Mesothelial cell of epicardium (in vitro differentiated cells): ENCODE data around the gene SNAP25. TPM values are rescaled to one million over a fixed set of nuclear protein-coding genes. Genes with fewer than 3 reads are reported as not detected.

Source experiments
- DNase-seq, 2 experiments: peaks; one replicate each; pipeline ENCODE4 v3.0.0; 2021; ENCODE audit warnings: low spot score in 2 of 2; ENCODE audit not compliant: unreplicated experiment in 2 of 2
- H3K27ac Mint-ChIP-seq: 2 replicates; pipeline ENCODE4 v1.8.0; 2021; ENCODE audit warnings: mixed read lengths
- H3K27me3 Mint-ChIP-seq: 2 replicates; pipeline ENCODE4 v1.8.0; 2021; ENCODE audit warnings: low read depth, mixed read lengths
- H3K36me3 Mint-ChIP-seq: 2 replicates; pipeline ENCODE4 v1.8.0; 2021; ENCODE audit warnings: mixed read lengths
- H3K4me1 Mint-ChIP-seq: 2 replicates; pipeline ENCODE4 v1.8.0; 2021; ENCODE audit warnings: mixed read lengths
- H3K4me3 Mint-ChIP-seq: 2 replicates; pipeline ENCODE4 v1.8.0; 2021; ENCODE audit warnings: mild to moderate bottlenecking, moderate library complexity, mixed read lengths
- H3K9me3 Mint-ChIP-seq: 2 replicates; pipeline ENCODE4 v1.8.0; 2021; ENCODE audit warnings: mixed read lengths
- CTCF ChIP-seq: fragments of 200-600 bp; sonication (generic); IDR thresholded peaks from one replicate; pipeline ENCODE4 v1.5.0; 2021; ENCODE audit warnings: antibody characterized with exemption; ENCODE audit not compliant: unreplicated experiment
- total RNA-seq: library from RNA; stranded (reverse); gene quantifications from 3 replicates; pipeline ENCODE4 v1.2.1, GENCODE V29; 2021

SNAP25 gene
- total RNA-seq, 1 donor from 2014 or later = 5.0 TPM

DNA sequence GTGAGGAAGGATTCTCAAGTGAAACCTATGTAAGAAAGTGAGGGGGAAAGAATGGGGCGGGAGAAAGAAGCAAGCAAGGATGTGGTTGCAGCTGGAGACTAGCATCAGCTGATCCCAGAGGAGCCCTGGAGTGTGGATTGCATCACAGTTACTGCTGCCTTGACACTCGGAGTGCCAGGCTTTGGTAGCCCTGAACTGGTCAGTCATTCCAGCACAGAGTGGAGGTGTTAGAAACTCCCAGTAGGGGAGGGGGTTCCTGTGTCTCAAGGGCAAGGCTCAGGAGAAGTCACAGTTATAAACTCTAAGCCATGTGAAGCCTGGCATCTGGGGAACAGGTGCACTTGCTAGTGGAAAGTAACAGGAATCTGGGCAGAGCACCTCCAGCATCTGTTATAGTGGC is 23.5 kb downstream of the SNAP25 start:
- peaks cover 3% of the 10 kb centered on the region for H3K4me1 Mint-ChIP-seq
- no peak for TF ChIP-seq CTCF
- no peaks in the 10 kb centered on the region for H3K9me3 Mint-ChIP-seq
- H3K36me3 Mint-ChIP-seq = no peaks in the 10 kb centered on the region
- no peak for DNase-seq
- H3K27ac Mint-ChIP-seq = no peak overlapping the region
- H3K27me3 Mint-ChIP-seq = peaks cover 7% of the 10 kb centered on the region
- no peak overlapping the region for H3K4me3 Mint-ChIP-seq

DNA sequence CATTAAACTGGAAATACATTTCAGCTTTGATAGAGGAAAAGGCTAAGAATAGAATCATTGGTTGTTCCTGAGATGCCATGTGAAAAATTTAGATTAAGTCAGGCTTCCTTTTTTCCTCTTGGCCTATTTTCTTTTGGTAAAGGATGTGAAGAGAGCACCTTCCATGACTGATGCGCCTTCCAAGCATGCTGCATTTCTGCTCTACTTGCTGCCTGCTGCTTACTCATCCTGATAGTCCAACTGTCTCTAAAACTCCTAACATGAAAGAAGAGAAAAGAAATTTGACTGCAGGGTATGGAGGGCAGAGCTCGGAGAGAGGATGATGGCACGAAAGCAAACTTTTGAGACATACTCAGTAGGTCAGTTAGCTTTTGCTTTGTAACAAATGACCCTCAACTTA is 28.8 kb downstream of the SNAP25 start:
- Mint-ChIP-seq H3K4me3 (no peak overlapping the region), H3K4me1 (no peaks in the 10 kb centered on the region), H3K27me3 (peaks cover 7% of the 10 kb centered on the region), H3K9me3 (no peaks in the 10 kb centered on the region), H3K36me3 (no peaks in the 10 kb centered on the region), H3K27ac (no peak overlapping the region)
- TF ChIP-seq CTCF = no peak
- no peak for DNase-seq

- Mint-ChIP-seq H3K4me3 (no peak overlapping the region), H3K27ac (no peak overlapping the region), H3K36me3 (no peaks in the 10 kb centered on the region), H3K9me3 (no peaks in the 10 kb centered on the region), H3K4me1 (no peaks in the 10 kb centered on the region), H3K27me3 (peaks cover 11% of the 10 kb centered on the region)
- no peak for TF ChIP-seq CTCF
- DNase-seq = no peak
Measured at GRCh38 chr20:10249048-10249770, 30.6 kb downstream of the SNAP25 start.

GRCh38 chr20:10249822-10250221 is 31.2 kb downstream of the SNAP25 start:
- Mint-ChIP-seq H3K36me3 (no peaks in the 10 kb centered on the region), H3K27me3 (peaks cover 17% of the 10 kb centered on the region), H3K27ac (no peak overlapping the region), H3K4me1 (no peaks in the 10 kb centered on the region), H3K9me3 (no peaks in the 10 kb centered on the region), H3K4me3 (no peak overlapping the region)
- no peak for DNase-seq
- no peak for TF ChIP-seq CTCF

DNA sequence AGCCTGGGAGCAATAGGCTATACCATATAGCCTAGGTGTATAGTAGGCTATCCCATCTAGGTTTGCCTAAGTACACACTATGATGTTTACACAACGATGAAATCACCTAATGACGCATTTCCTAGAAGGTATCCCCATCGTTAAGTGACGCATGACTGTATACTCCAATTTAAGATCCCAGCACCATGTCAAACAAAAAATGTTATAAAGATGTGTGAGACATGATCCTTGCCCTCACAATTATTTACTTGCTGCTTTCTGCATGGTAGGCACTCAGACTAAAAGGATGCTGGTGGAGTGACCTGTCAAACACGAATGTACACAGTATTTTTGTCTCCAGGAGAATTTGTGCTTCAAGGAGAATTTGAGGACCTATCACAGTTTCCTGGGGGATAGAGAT is 32.3 kb downstream of the SNAP25 start:
- Mint-ChIP-seq H3K4me1 (no peaks in the 10 kb centered on the region), H3K36me3 (no peaks in the 10 kb centered on the region), H3K9me3 (no peaks in the 10 kb centered on the region), H3K27ac (no peak overlapping the region), H3K4me3 (no peak overlapping the region), H3K27me3 (peaks cover 24% of the 10 kb centered on the region)
- TF ChIP-seq CTCF = no peak
- DNase-seq = no peak
